HepG2 (cell line): ENCODE measurements around the gene RUSC1. TPM values are rescaled to one million over a fixed set of nuclear protein-coding genes. Genes with fewer than 3 reads are reported as not detected.

ENCODE experiments used
- BCLAF1 ChIP-seq: fragments of 450-650 bp; IDR thresholded peaks from 2 replicates; pipeline ENCODE4 v1.6.1; 2017; ENCODE audit warnings: mild to moderate bottlenecking
- E2F1 ChIP-seq: sonication (generic); formaldehyde crosslinking; IDR thresholded peaks from 2 replicates; pipeline ENCODE4 v1.5.0; 2020; ENCODE audit warnings: missing genetic modification reagents
- FOSL2 ChIP-seq: sonication (generic); formaldehyde crosslinking; IDR thresholded peaks from 2 replicates; pipeline ENCODE4 v1.4.0; 2020; ENCODE audit warnings: missing genetic modification reagents
- FOXA3 ChIP-seq: IDR thresholded peaks from 2 replicates; pipeline ENCODE4 v1.6.1; 2016; ENCODE audit warnings: missing genetic modification reagents, missing compliant biosample characterization
- HINFP ChIP-seq: sonication (generic); formaldehyde crosslinking; IDR thresholded peaks from 2 replicates; pipeline ENCODE4 v1.4.0; 2020; ENCODE audit warnings: low read depth, mild to moderate bottlenecking, missing genetic modification reagents
- HOMEZ ChIP-seq: IDR thresholded peaks from 2 replicates; pipeline ENCODE4 v1.6.1; 2016; ENCODE audit warnings: low read depth
- MTERF4 ChIP-seq: sonication (generic); formaldehyde crosslinking; IDR thresholded peaks from 2 replicates; pipeline ENCODE4 v1.8.0; 2023; ENCODE audit warnings: mild to moderate bottlenecking, missing genetic modification reagents
- PLRG1 ChIP-seq: fragments of 450-650 bp; conservative IDR thresholded peaks from 2 replicates; pipeline ENCODE4 v1.6.1; 2016
- POGK ChIP-seq: sonication (generic); formaldehyde crosslinking; conservative IDR thresholded peaks from 2 replicates; pipeline ENCODE4 v1.8.0; 2022; ENCODE audit warnings: mild to moderate bottlenecking, moderate library complexity, missing genetic modification reagents
- RARA ChIP-seq: IDR thresholded peaks from 2 replicates; pipeline ENCODE4 v1.6.1; 2016; ENCODE audit warnings: missing genetic modification reagents, missing compliant biosample characterization
- RBFOX2 ChIP-seq: fragments of 200-400 bp; formaldehyde crosslinking; IDR thresholded peaks from 2 replicates; pipeline ENCODE4 v1.6.1; 2017; ENCODE audit warnings: low read depth, mild to moderate bottlenecking, low read length
- ZFP36L2 ChIP-seq: sonication (generic); formaldehyde crosslinking; IDR thresholded peaks from 2 replicates; pipeline ENCODE4 v1.4.0; 2020; ENCODE audit warnings: missing genetic modification reagents
- ZNF235 ChIP-seq: sonication (generic); formaldehyde crosslinking; IDR thresholded peaks from 2 replicates; pipeline ENCODE4 v1.8.1; 2023; ENCODE audit warnings: mild to moderate bottlenecking, missing genetic modification reagents, borderline replicate concordance
- ZNF446 ChIP-seq: sonication (generic); formaldehyde crosslinking; IDR thresholded peaks from 2 replicates; pipeline ENCODE4 v1.5.0; 2020; ENCODE audit warnings: mild to moderate bottlenecking, missing genetic modification reagents
- ZNF607 ChIP-seq: sonication (generic); formaldehyde crosslinking; IDR thresholded peaks from 2 replicates; pipeline ENCODE4 v1.5.1; 2020; ENCODE audit warnings: missing genetic modification reagents, mild to moderate bottlenecking, borderline replicate concordance
- ZNF639 ChIP-seq: conservative IDR thresholded peaks from 2 replicates; pipeline ENCODE4 v1.6.1; 2018; ENCODE audit warnings: missing genetic modification reagents
- ZNF850 ChIP-seq: sonication (generic); formaldehyde crosslinking; conservative IDR thresholded peaks from 2 replicates; pipeline ENCODE4 v1.9.0; 2021; ENCODE audit warnings: mild to moderate bottlenecking, missing genetic modification reagents
- polyA plus RNA-seq, 8 experiments: library from polyadenylated mRNA; depleted of rRNA in 3 of 8; stranded (reverse) in 7 of 8; unstranded in 1 of 8; fragments of >200 nt; fragmentation: Illumina TruSeq in 4 of 8; extraction: Trizol in 4 of 8; gene quantifications; 2 replicates each; pipeline versions ENCODE4 v1.2.1 to v1.2.3, GENCODE V29; 2011 to 2016; ENCODE audit warnings: low read depth in 4 of 8, missing spikeins in 1 of 8, mixed read lengths in 1 of 8; ENCODE audit not compliant: insufficient read depth in 1 of 8
- total RNA-seq, 5 experiments: library from RNA; depleted of rRNA; stranded (reverse); fragments of >200 nt; fragmentation: Illumina TruSeq; extraction: Trizol; gene quantifications; 2 replicates each; pipeline ENCODE4 v1.2.3, GENCODE V29; 2016; ENCODE audit warnings: low read depth in 1 of 5

RUSC1 gene
- total and polyA plus RNA-seq, 2 of the 13 experiments (the other 11 are each of a cell fraction or from before 2014, with no cell fraction given) = 18.7 to 20.4 TPM

GRCh38 chr1:155322953-155323728 lies 2.4 kb downstream of the RUSC1 start (continued):
- no peak for TF ChIP-seq BCLAF1
- peak; percentile 78 for TF ChIP-seq E2F1 (CRISPR knock-in tag)
- TF ChIP-seq PLRG1 = no peak
- TF ChIP-seq ZNF446 (CRISPR knock-in tag) = 0 out of 2 replicates have a peak, but pooled peaks have one; percentile 67
- TF ChIP-seq ZFP36L2 (CRISPR knock-in tag) = no peak
- peak; percentile 59 for TF ChIP-seq ZNF639 (CRISPR knock-in tag)
- 0 out of 2 replicates have a peak, but pooled peaks have one; percentile 35 for TF ChIP-seq RARA (CRISPR knock-in tag)
- TF ChIP-seq RBFOX2 = peak; percentile 47
- TF ChIP-seq FOSL2 (CRISPR knock-in tag) = peak; percentile 29
- TF ChIP-seq MTERF4 (CRISPR knock-in tag) = 0 out of 2 replicates have a peak, but pooled peaks have one; percentile 33
- TF ChIP-seq POGK (CRISPR knock-in tag) = 0 out of 2 replicates have a peak, but pooled peaks have one; percentile 48
- TF ChIP-seq HINFP = no peak
- TF ChIP-seq ZNF850 (CRISPR knock-in tag) = 0 out of 2 replicates have a peak, but pooled peaks have one; percentile 53
- no peak for TF ChIP-seq ZNF235 (CRISPR knock-in tag)
- TF ChIP-seq ZNF607 (CRISPR knock-in tag) = peak; percentile 79; the same call in 1 of the 2 replicates
- TF ChIP-seq FOXA3 (CRISPR knock-in tag) = peak; percentile 24; the same call in 1 of the 2 replicates
- peak; percentile 10; the same call in 1 of the 2 replicates for TF ChIP-seq HOMEZ (CRISPR knock-in tag)
